GM12865 (cell line): Measurements from ENCODE around the gene RSBN1L.

Experiments
- DNase-seq: peaks from one replicate; pipeline ENCODE4 v3.0.0; 2010; ENCODE audit warnings: low read depth
- H3K4me3 ChIP-seq: 2 replicates; pipeline ENCODE4 v1.5.1; 2011; ENCODE audit warnings: mild to moderate bottlenecking, low read depth, low read length, control low read depth
- TF ChIP-seq, protein P1 (sequence below): IDR thresholded peaks from 2 replicates; pipeline ENCODE4 v1.5.1; 2011; ENCODE audit warnings: low read length, control low read depth, low read depth, inconsistent platforms; ENCODE audit not compliant: insufficient read depth; ENCODE audit errors: missing control alignments

RSBN1L gene

DNA sequence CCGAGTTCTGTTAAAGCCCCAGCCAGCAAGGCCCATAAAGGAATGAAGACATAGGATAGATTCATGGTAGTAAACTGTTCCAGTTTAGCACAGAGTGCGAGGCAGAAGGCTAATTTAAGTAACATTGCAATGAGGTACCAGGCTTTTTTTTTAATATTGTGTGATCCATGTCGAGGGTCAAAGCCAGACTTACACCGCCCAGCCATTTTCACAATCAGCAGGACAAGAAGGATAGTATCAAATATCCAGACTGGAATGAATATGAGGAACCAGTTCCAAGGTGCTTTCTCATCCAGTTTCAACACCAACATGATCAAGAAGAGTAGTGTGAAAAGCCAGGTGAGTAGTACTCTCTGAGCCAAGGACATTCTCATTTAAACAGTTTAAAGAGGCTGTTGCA, 97.7 kb downstream of the RSBN1L start:
- DNase-seq: no peak
- H3K4me3 ChIP-seq: no peak overlapping the region
- TF ChIP-seq, protein P1, sequence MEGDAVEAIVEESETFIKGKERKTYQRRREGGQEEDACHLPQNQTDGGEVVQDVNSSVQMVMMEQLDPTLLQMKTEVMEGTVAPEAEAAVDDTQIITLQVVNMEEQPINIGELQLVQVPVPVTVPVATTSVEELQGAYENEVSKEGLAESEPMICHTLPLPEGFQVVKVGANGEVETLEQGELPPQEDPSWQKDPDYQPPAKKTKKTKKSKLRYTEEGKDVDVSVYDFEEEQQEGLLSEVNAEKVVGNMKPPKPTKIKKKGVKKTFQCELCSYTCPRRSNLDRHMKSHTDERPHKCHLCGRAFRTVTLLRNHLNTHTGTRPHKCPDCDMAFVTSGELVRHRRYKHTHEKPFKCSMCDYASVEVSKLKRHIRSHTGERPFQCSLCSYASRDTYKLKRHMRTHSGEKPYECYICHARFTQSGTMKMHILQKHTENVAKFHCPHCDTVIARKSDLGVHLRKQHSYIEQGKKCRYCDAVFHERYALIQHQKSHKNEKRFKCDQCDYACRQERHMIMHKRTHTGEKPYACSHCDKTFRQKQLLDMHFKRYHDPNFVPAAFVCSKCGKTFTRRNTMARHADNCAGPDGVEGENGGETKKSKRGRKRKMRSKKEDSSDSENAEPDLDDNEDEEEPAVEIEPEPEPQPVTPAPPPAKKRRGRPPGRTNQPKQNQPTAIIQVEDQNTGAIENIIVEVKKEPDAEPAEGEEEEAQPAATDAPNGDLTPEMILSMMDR: no peak

DNA sequence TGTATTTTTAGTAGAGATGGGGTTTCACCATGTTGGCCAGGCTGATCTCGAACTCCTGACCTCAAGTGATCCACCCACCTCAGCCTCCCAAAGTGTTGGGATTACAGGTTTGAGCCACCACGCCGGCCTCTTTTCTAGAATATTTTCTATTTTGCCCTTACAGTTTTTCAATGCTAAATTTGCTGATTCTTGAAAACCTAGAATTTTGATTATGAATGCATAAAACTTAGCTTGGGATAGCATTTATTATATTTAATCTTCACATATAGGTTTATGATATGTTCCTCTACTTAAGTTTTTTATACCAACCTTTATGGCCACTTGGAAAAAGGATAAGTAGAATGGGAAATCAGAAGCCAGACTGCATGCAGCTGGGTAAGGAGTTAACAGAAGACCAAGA, 99.8 kb downstream of the RSBN1L start:
- TF ChIP-seq, protein P1: no peak
- H3K4me3 ChIP-seq: no peak overlapping the region
- no peak for DNase-seq

DNA sequence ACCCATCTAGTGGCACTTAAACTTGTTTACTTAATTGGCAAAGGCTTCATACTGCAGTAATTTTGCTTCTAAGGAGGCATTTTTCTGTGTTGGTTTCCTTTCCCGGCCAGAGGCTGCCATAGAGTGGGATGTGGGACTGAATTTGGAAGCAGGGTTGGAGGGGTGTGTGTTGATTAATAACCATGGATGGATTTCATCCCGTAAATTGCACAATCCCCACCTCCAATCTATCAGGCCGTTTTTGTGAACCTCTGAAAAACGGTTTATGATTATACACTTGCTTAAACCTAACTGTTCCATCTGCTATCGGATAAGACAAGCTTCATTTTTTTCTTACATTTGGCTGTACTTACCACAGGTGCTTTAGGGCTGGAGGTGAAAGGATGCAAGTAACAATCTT, 100.7 kb downstream of the RSBN1L start:
- TF ChIP-seq, protein P1: no peak
- H3K4me3 ChIP-seq: peak overlapping the region; percentile 92
- no peak for DNase-seq

DNA sequence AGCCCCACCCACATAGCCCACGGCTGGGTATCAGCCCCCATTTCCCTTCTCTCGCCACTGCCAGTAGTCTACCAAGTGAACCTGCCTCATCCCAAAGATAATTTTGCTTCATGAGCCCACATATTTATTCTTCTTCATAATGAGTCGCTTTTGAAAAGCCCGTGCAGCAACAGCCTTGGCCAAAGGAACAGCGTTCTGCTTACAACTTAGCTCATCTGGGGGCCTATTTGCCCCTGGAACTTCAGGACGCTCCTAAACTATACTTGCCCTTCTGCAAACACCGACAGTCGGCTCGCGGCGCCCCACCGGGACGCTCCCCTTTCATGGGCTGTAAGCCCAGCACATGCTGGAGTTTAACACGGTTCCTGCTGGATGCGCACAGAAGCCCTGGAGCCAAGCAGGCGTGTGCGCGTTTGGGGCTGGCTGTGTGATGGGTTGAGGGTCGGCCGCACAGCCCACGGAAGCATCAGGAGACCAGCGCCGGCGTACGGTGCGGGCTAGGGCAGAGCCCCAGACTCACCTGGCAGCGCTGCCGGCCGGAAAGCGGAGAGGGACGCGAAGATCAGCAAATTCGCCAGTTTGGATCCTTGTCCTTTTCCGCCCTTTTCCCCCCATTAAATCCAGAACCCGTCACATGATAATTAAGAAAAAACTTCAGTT, 101.6 kb downstream of the RSBN1L start:
- no peak for DNase-seq
- peak overlapping the region; percentile 92 for H3K4me3 ChIP-seq
- TF ChIP-seq, protein P1: no peak

DNA sequence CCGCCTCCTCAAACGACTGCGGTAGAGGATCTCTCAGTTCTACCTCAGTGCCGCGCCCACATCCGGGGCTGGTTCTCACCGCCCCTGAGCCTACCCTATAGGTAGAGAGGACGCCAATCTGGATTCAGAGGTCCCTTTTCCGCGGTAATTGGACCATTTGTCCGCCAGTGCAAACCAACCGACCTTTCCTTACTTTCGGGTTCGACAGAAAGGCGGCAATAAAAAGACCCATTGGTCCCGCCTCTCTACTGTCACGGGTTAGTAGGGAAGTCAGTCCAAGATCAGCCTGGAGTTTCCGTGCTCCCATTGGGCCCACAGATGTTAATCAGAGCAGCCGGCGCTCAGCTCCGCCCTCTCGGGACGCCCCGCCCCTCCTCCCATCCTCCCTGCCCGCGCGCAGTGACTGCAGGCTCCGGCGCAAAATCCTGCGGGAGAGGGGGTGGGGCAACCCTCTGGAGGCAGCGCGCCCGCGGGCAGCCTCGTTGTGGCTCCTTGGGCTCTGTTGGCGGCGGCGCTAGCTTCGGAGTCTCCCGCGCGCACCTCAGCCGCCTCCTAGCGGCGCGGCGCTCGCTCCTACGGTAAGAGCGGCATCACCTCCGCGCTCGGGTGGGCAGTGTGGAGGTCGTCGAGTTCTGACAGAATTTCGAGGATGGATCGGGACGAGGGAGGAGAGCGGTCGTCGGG, 102.3 kb downstream of the RSBN1L start, which contains the start of the genes PHTF2 and TMEM60:
PHTF2 (plus strand) TSS at position 380 of the 684 bp plus-strand sequence.
TMEM60 (minus strand) TSS at position 41 of the 684 bp plus-strand sequence. CDS start 4,061 bp downstream, outside the sequence.
- TF ChIP-seq, protein P1: peak; percentile 48
- H3K4me3 ChIP-seq: peak within 1 kb of the TSS; percentile 92
- peak; percentile 98 for DNase-seq

DNA sequence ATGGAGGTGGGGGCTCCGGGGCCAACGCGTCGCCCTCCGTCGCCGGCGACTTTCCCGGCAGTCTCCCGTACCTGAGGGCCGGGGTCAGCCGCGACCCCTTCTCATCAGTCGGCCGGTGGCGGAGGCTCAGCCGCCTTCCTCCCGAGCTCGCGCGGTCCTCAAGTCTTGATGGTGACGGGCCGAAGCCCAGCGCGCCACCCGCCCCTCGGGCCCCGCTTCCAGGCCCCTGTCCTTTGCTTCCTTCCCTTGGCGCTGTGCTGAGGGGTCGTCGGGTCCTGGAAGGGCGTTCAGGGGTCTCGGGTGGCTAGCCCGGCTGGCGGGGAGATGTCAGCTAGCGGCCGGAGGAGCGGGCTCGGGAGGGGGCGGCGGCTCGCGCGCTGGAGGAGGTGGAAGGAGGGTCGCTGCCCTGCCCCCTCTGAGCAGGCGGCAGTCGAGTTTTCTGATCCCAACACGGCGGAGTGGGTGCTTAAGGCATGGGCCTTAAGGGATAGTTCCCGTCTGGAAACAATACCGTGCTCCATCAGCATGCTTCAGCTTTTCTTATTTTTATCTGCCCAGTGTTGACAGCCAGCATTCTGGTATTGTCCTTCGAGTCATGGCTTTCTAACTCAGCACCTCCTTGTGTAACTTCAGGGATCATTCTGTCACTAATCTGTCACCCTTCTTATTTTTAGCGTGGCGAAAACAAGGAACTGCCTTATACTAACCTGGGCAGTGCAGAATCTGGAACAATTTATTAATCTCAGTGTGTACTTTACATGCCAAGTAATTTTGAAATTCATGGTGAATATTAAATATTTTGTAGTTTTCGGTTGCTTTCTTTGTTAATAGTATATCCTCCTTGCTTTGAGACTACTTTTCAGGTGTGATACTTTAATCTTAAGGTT, 103.1 kb downstream of the RSBN1L start:
- DNase-seq: peak; percentile 39
- TF ChIP-seq, protein P1: no peak
- peak overlapping the region; percentile 92 for H3K4me3 ChIP-seq
